Liver (tissue), 9 donors: ENCODE measurements around the gene DIP2A. TPM values are rescaled to one million over a fixed set of nuclear protein-coding genes. Genes with fewer than 3 reads are reported as not detected.

Source experiments
- DNase-seq: peaks from one replicate; pipeline ENCODE4 v3.0.0-alpha.2; 2017; ENCODE audit warnings: low spot score
- H3K27ac ChIP-seq, 2 donors: one replicate each; pipeline ENCODE4 v1.7.0; 2013; ENCODE audit warnings: inconsistent platforms in 2 of 2, low read length in 2 of 2, control low read depth in 1 of 2, low read depth in 1 of 2, mild to moderate bottlenecking in 1 of 2
- H3K27me3 ChIP-seq, 4 donors: one replicate each; pipeline versions ENCODE4 v1.6.1 to v1.7.0; 2013; ENCODE audit warnings: low read length in 3 of 4, inconsistent platforms in 1 of 4, mild to moderate bottlenecking in 1 of 4, moderate library complexity in 1 of 4; ENCODE audit not compliant: control insufficient read depth in 4 of 4, insufficient read depth in 4 of 4
- H3K36me3 ChIP-seq, 4 donors: one replicate each; pipeline versions ENCODE4 v1.6.1 to v1.7.0; 2013; ENCODE audit warnings: low read length in 3 of 4, mild to moderate bottlenecking in 3 of 4, low read depth in 1 of 4, moderate library complexity in 1 of 4; ENCODE audit not compliant: control insufficient read depth in 4 of 4, insufficient read depth in 3 of 4
- H3K4me1 ChIP-seq, 4 donors: one replicate each; pipeline versions ENCODE4 v1.6.1 to v1.7.0; 2013; ENCODE audit warnings: low read length in 3 of 4, mild to moderate bottlenecking in 3 of 4, moderate library complexity in 1 of 4; ENCODE audit not compliant: control insufficient read depth in 4 of 4, insufficient read depth in 4 of 4
- H3K4me3 ChIP-seq, 3 donors: one replicate each; pipeline versions ENCODE4 v1.6.1 to v1.7.0; 2013; ENCODE audit warnings: low read length in 3 of 3, control low read depth in 1 of 3, low read depth in 1 of 3, mild to moderate bottlenecking in 1 of 3
- H3K9ac ChIP-seq, 2 donors: one replicate each; pipeline ENCODE4 v1.7.0; 2013; ENCODE audit warnings: low read length in 2 of 2, mild to moderate bottlenecking in 2 of 2, moderate library complexity in 2 of 2, control low read depth in 1 of 2, low read depth in 1 of 2
- H3K9me3 ChIP-seq, 4 donors: one replicate each; pipeline versions ENCODE4 v1.6.1 to v1.7.0; 2013; ENCODE audit warnings: low read length in 3 of 4; ENCODE audit not compliant: control insufficient read depth in 4 of 4
- ATF3 ChIP-seq: IDR thresholded peaks from 2 replicates; pipeline ENCODE4 v1.6.1; 2016; ENCODE audit warnings: antibody characterized with exemption
- EGR1 ChIP-seq, 2 donors: IDR thresholded peaks; 2 replicates each; pipeline ENCODE4 v1.6.1; 2016 to 2018; ENCODE audit warnings: antibody characterized with exemption in 2 of 2, low read depth in 2 of 2
- FOXA1 ChIP-seq: IDR thresholded peaks from 2 replicates; pipeline ENCODE4 v1.6.1; 2016; ENCODE audit warnings: antibody characterized with exemption
- FOXA2 ChIP-seq: IDR thresholded peaks from 2 replicates; pipeline ENCODE4 v1.6.1; 2016; ENCODE audit warnings: antibody characterized with exemption
- JUND ChIP-seq, 2 donors: IDR thresholded peaks; 2 replicates each; pipeline ENCODE4 v1.6.1; 2016; ENCODE audit warnings: antibody characterized with exemption in 2 of 2
- MAX ChIP-seq: IDR thresholded peaks from 2 replicates; pipeline ENCODE4 v1.6.1; 2016; ENCODE audit warnings: antibody characterized with exemption
- RAD21 ChIP-seq, 2 donors: IDR thresholded peaks; 2 replicates each; pipeline ENCODE4 v1.6.1; 2016; ENCODE audit warnings: antibody characterized with exemption in 2 of 2, mild to moderate bottlenecking in 2 of 2
- RXRA ChIP-seq, 2 donors: IDR thresholded peaks; 2 replicates each; pipeline ENCODE4 v1.6.1; 2017 to 2018; ENCODE audit warnings: antibody characterized with exemption in 2 of 2, mild to moderate bottlenecking in 1 of 2
- SP1 ChIP-seq: IDR thresholded peaks from 2 replicates; pipeline ENCODE4 v1.6.1; 2018; ENCODE audit warnings: antibody characterized with exemption, mild to moderate bottlenecking
- TAF1 ChIP-seq: conservative IDR thresholded peaks from 2 replicates; pipeline ENCODE4 v1.6.1; 2016; ENCODE audit warnings: antibody characterized with exemption, mild to moderate bottlenecking
- YY1 ChIP-seq: IDR thresholded peaks from 2 replicates; pipeline ENCODE4 v1.6.1; 2016; ENCODE audit warnings: antibody characterized with exemption, mild to moderate bottlenecking
- ZBTB33 ChIP-seq: IDR thresholded peaks from 2 replicates; pipeline ENCODE4 v1.6.1; 2016; ENCODE audit warnings: antibody characterized with exemption
- WGBS: extraction: QIAGEN DNeasy Blood & Tissue Kit; methylation state at CpG from one replicate; pipeline ENCODE4 v1.1.7; 2013; 5-methylcytosine and 5-hydroxymethylcytosine counted together
- polyA plus RNA-seq, 2 donors: library from polyadenylated mRNA; stranded (reverse) in 1 of 2; unstranded in 1 of 2; fragments of 200-250 nt in 1 of 2; fragments of >200 nt in 1 of 2; fragmentation: Nextera tagmentation in 1 of 2; extraction: Ambion mirVana in 1 of 2; gene quantifications; one replicate each; pipeline versions ENCODE4 v1.2.1 to v1.2.3, GENCODE V29; 2013 to 2015
- total RNA-seq, 2 donors: library from RNA; depleted of rRNA; stranded (reverse); fragments of >200 nt; gene quantifications; one replicate each; pipeline ENCODE4 v1.2.3, GENCODE V29; 2014
- TF ChIP-seq, protein P1 (sequence below): fragments of 150-350 bp; IDR thresholded peaks from 2 replicates; pipeline ENCODE4 v1.5.1; 2017; ENCODE audit warnings: improper control_type of control experiment, low read depth, low read length; ENCODE audit not compliant: missing input control
- TF ChIP-seq, protein P2 (sequence below): IDR thresholded peaks from 2 replicates; pipeline ENCODE4 v1.6.1; 2016; ENCODE audit warnings: antibody characterized with exemption, mild to moderate bottlenecking
- donor health status: healthy.
- donor health status: healthy.
- donor health status: healthy.
- donor health status: healthy.
- donor health status: healthy.

DIP2A gene
- total and polyA plus RNA-seq, 4 donors, result 3.8 to 21.7 (median 7.5) TPM

DNA sequence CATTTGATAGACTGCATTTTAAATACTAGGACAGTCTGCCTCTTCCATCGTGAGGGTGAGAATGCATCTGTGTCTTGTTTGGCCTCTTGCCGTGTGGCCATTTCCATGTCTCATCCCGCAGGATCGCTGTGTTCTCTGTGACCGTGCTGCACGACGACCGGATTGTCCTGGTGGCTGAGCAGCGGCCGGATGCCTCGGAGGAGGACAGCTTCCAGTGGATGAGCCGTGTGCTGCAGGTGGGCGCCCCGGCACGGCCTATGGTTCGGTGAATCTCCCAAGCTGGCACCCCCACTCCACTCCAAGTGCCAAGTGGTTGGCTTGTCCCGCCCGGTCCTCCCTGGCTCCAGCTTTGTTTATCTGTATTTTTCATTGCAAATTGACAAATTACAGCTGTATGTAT, 91.0 kb downstream of the DIP2A start:
- Histone ChIP-seq H3K27me3 (no peaks in the 10 kb centered on the region), H3K9me3 (no peaks in the 10 kb centered on the region), H3K36me3 (peaks cover 7 to 65% (median 17%) of the 10 kb centered on the region in 4 donors), H3K4me3 (no peak overlapping the region), H3K9ac (no peak overlapping the region), H3K27ac (no peak overlapping the region), H3K4me1 (no peaks in the 10 kb centered on the region)
- no peak for DNase-seq
- WGBS, result 98% methylated on average over 18 of the region's 18 CpGs
- no peak for TF ChIP-seq JUND (IDR thresholded peaks at IDR 0.05)
- TF ChIP-seq MAX, result no peak
- TF ChIP-seq YY1, result no peak
- TF ChIP-seq RXRA (IDR thresholded peaks at IDR 0.05), result no peak
- TF ChIP-seq FOXA1, result no peak
- no peak for TF ChIP-seq TAF1
- TF ChIP-seq, protein P1, sequence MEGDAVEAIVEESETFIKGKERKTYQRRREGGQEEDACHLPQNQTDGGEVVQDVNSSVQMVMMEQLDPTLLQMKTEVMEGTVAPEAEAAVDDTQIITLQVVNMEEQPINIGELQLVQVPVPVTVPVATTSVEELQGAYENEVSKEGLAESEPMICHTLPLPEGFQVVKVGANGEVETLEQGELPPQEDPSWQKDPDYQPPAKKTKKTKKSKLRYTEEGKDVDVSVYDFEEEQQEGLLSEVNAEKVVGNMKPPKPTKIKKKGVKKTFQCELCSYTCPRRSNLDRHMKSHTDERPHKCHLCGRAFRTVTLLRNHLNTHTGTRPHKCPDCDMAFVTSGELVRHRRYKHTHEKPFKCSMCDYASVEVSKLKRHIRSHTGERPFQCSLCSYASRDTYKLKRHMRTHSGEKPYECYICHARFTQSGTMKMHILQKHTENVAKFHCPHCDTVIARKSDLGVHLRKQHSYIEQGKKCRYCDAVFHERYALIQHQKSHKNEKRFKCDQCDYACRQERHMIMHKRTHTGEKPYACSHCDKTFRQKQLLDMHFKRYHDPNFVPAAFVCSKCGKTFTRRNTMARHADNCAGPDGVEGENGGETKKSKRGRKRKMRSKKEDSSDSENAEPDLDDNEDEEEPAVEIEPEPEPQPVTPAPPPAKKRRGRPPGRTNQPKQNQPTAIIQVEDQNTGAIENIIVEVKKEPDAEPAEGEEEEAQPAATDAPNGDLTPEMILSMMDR, result no peak
- no peak for TF ChIP-seq FOXA2
- no peak for TF ChIP-seq EGR1 (IDR thresholded peaks at IDR 0.05; ENCODE audit: low read depth in 2 of 2)
- TF ChIP-seq ZBTB33, result no peak
- TF ChIP-seq SP1, result no peak

GRCh38 chr21:46550116-46550941, 91.6 kb downstream of the DIP2A start:
- DNase-seq, result no peak
- Histone ChIP-seq H3K4me3 (no peak overlapping the region), H3K4me1 (no peaks in the 10 kb centered on the region), H3K36me3 (peaks cover 4 to 67% (median 16%) of the 10 kb centered on the region in 4 donors), H3K9me3 (no peaks in the 10 kb centered on the region), H3K9ac (no peak overlapping the region), H3K27me3 (no peaks in the 10 kb centered on the region), H3K27ac (no peak overlapping the region)
- 87% methylated on average over 12 of the region's 12 CpGs for WGBS
- TF ChIP-seq ZBTB33, result no peak
- no peak for TF ChIP-seq JUND (IDR thresholded peaks at IDR 0.05)
- TF ChIP-seq TAF1, result no peak
- no peak for TF ChIP-seq FOXA2
- no peak for TF ChIP-seq ATF3
- no peak for TF ChIP-seq EGR1 (IDR thresholded peaks at IDR 0.05; ENCODE audit: low read depth in 2 of 2)
- TF ChIP-seq, protein P1, result no peak
- TF ChIP-seq FOXA1, result no peak
- TF ChIP-seq RAD21 (IDR thresholded peaks at IDR 0.05), result no peak
- TF ChIP-seq, protein P2, sequence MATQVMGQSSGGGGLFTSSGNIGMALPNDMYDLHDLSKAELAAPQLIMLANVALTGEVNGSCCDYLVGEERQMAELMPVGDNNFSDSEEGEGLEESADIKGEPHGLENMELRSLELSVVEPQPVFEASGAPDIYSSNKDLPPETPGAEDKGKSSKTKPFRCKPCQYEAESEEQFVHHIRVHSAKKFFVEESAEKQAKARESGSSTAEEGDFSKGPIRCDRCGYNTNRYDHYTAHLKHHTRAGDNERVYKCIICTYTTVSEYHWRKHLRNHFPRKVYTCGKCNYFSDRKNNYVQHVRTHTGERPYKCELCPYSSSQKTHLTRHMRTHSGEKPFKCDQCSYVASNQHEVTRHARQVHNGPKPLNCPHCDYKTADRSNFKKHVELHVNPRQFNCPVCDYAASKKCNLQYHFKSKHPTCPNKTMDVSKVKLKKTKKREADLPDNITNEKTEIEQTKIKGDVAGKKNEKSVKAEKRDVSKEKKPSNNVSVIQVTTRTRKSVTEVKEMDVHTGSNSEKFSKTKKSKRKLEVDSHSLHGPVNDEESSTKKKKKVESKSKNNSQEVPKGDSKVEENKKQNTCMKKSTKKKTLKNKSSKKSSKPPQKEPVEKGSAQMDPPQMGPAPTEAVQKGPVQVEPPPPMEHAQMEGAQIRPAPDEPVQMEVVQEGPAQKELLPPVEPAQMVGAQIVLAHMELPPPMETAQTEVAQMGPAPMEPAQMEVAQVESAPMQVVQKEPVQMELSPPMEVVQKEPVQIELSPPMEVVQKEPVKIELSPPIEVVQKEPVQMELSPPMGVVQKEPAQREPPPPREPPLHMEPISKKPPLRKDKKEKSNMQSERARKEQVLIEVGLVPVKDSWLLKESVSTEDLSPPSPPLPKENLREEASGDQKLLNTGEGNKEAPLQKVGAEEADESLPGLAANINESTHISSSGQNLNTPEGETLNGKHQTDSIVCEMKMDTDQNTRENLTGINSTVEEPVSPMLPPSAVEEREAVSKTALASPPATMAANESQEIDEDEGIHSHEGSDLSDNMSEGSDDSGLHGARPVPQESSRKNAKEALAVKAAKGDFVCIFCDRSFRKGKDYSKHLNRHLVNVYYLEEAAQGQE, result no peak
- TF ChIP-seq SP1, result no peak
